ENCODE results near the gene BCCIP.

DNA sequence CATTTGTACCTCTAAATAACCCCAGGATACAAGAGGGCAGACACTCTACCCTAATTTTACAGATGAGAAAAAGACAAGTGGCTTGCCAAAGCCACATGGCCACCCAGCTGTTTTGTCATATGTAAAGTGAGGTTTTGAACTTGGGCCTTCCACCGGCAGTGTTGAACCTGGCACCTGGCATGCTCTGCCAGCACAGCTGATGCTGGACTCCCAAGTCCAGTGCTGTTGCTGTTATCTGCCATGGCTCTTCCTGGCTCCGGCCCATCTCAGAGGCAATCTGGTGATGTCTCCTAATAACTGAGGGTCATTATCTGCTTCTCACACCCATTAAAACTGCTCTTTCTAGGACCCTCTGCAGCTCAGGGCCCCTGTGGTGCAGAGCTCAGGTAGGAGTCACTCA lies 25.0 kb downstream of the BCCIP start:
- TF ChIP-seq POLR2A (IDR thresholded peaks at IDR 0.05; ENCODE audit: low read length) (no peak), GATA1 (IDR thresholded peaks at IDR 0.05; ENCODE audit: low read depth, low read length) (no peak)

Measured in erythroblast (primary cell).